ENCODE data around the gene ZNF79.

The ZNF79 gene

GRCh38 chr9:127423934-127424675 lies at the start of gene ZNF79:
Gene ZNF79 (plus strand): TSS chr9:127424382. CDS start chr9:127424788, 406 bp downstream.
- Histone ChIP-seq H3K36me3 (ENCODE audit: control insufficient read depth in 2 of 2, insufficient read depth in 2 of 2, low read length in 2 of 2) (peaks cover under 1 to 11% of the 10 kb centered on the region in 2 donors), H3K9ac (ENCODE audit: low read length in 2 of 2) (peak within 1 kb of the TSS; percentile 77 to 98), H3K4me1 (ENCODE audit: control insufficient read depth, insufficient read depth, low read length) (peaks cover 24% of the 10 kb centered on the region), H3K4me3 (ENCODE audit: low read length in 2 of 2) (peak within 1 kb of the TSS; percentile 78 to 95), H3K27ac (ENCODE audit: low read length) (peak within 1 kb of the TSS; percentile 90), H3K27me3 (ENCODE audit: control insufficient read depth in 1 of 2, insufficient read depth in 2 of 2, low read length in 2 of 2) (no peaks in the 10 kb centered on the region), H3K9me3 (ENCODE audit: control insufficient read depth in 2 of 2, low read length in 2 of 2) (no peaks in the 10 kb centered on the region)

- H3K4me1 ChIP-seq (ENCODE audit: control insufficient read depth, insufficient read depth, low read length) = no peaks in the 10 kb centered on the region
- no peak overlapping the region for H3K9ac ChIP-seq (ENCODE audit: low read length in 2 of 2)
- no peaks in the 10 kb centered on the region for H3K9me3 ChIP-seq (ENCODE audit: control insufficient read depth in 2 of 2, low read length in 2 of 2)
- H3K27ac ChIP-seq (ENCODE audit: low read length) = no peak overlapping the region
- H3K27me3 ChIP-seq (ENCODE audit: control insufficient read depth in 1 of 2, insufficient read depth in 2 of 2, low read length in 2 of 2) = no peaks in the 10 kb centered on the region
- H3K36me3 ChIP-seq (ENCODE audit: control insufficient read depth in 2 of 2, insufficient read depth in 2 of 2, low read length in 2 of 2) = no peaks in the 10 kb centered on the region
- H3K4me3 ChIP-seq (ENCODE audit: low read length in 2 of 2) = no peak overlapping the region
Measured at GRCh38 chr9:127380479-127380878, 43.7 kb upstream of the ZNF79 start.

GRCh38 chr9:127382541-127382940 lies 41.6 kb upstream of the ZNF79 start:
- no peak overlapping the region for H3K27ac ChIP-seq (ENCODE audit: low read length)
- no peaks in the 10 kb centered on the region for H3K27me3 ChIP-seq (ENCODE audit: control insufficient read depth in 1 of 2, insufficient read depth in 2 of 2, low read length in 2 of 2)
- no peaks in the 10 kb centered on the region for H3K4me1 ChIP-seq (ENCODE audit: control insufficient read depth, insufficient read depth, low read length)
- H3K4me3 ChIP-seq (ENCODE audit: low read length in 2 of 2) = no peak overlapping the region
- no peak overlapping the region for H3K9ac ChIP-seq (ENCODE audit: low read length in 2 of 2)
- H3K36me3 ChIP-seq (ENCODE audit: control insufficient read depth in 2 of 2, insufficient read depth in 2 of 2, low read length in 2 of 2) = no peaks in the 10 kb centered on the region
- H3K9me3 ChIP-seq (ENCODE audit: control insufficient read depth in 2 of 2, low read length in 2 of 2) = no peaks in the 10 kb centered on the region

- Histone ChIP-seq H3K4me1 (ENCODE audit: control insufficient read depth, insufficient read depth, low read length) (no peaks in the 10 kb centered on the region), H3K9me3 (ENCODE audit: control insufficient read depth in 2 of 2, low read length in 2 of 2) (no peaks in the 10 kb centered on the region), H3K4me3 (ENCODE audit: low read length in 2 of 2) (no peak overlapping the region)
Measured at GRCh38 chr9:127384016-127384730, 40.0 kb upstream of the ZNF79 start.

GRCh38 chr9:127384901-127385300 lies 39.3 kb upstream of the ZNF79 start:
- Histone ChIP-seq H3K36me3 (ENCODE audit: control insufficient read depth in 2 of 2, insufficient read depth in 2 of 2, low read length in 2 of 2) (no peaks in the 10 kb centered on the region), H3K4me3 (ENCODE audit: low read length in 2 of 2) (no peak overlapping the region), H3K9ac (ENCODE audit: low read length in 2 of 2) (no peak overlapping the region), H3K9me3 (ENCODE audit: control insufficient read depth in 2 of 2, low read length in 2 of 2) (no peaks in the 10 kb centered on the region), H3K27me3 (ENCODE audit: control insufficient read depth in 1 of 2, insufficient read depth in 2 of 2, low read length in 2 of 2) (no peaks in the 10 kb centered on the region), H3K4me1 (ENCODE audit: control insufficient read depth, insufficient read depth, low read length) (no peaks in the 10 kb centered on the region), H3K27ac (ENCODE audit: low read length) (no peak overlapping the region)

More at GRCh38 chr9:127384016-127384730, 40.0 kb upstream of the ZNF79 start:
- Histone ChIP-seq H3K36me3 (ENCODE audit: control insufficient read depth in 2 of 2, insufficient read depth in 2 of 2, low read length in 2 of 2) (no peaks in the 10 kb centered on the region), H3K27ac (ENCODE audit: low read length) (no peak overlapping the region), H3K27me3 (ENCODE audit: control insufficient read depth in 1 of 2, insufficient read depth in 2 of 2, low read length in 2 of 2) (no peaks in the 10 kb centered on the region), H3K9ac (ENCODE audit: low read length in 2 of 2) (no peak overlapping the region)

- no peaks in the 10 kb centered on the region for H3K9me3 ChIP-seq (ENCODE audit: control insufficient read depth in 2 of 2, low read length in 2 of 2)
- H3K9ac ChIP-seq (ENCODE audit: low read length in 2 of 2) = no peak overlapping the region
- H3K4me3 ChIP-seq (ENCODE audit: low read length in 2 of 2) = no peak overlapping the region
- no peak overlapping the region for H3K27ac ChIP-seq (ENCODE audit: low read length)
- no peaks in the 10 kb centered on the region for H3K36me3 ChIP-seq (ENCODE audit: control insufficient read depth in 2 of 2, insufficient read depth in 2 of 2, low read length in 2 of 2)
- no peaks in the 10 kb centered on the region for H3K4me1 ChIP-seq (ENCODE audit: control insufficient read depth, insufficient read depth, low read length)
- no peaks in the 10 kb centered on the region for H3K27me3 ChIP-seq (ENCODE audit: control insufficient read depth in 1 of 2, insufficient read depth in 2 of 2, low read length in 2 of 2)
Measured at GRCh38 chr9:127386249-127386648, 37.9 kb upstream of the ZNF79 start.

GRCh38 chr9:127386981-127387380 lies 37.2 kb upstream of the ZNF79 start:
- Histone ChIP-seq H3K9me3 (ENCODE audit: control insufficient read depth in 2 of 2, low read length in 2 of 2) (no peaks in the 10 kb centered on the region), H3K9ac (ENCODE audit: low read length in 2 of 2) (no peak overlapping the region), H3K36me3 (ENCODE audit: control insufficient read depth in 2 of 2, insufficient read depth in 2 of 2, low read length in 2 of 2) (peaks cover 0 to 4% of the 10 kb centered on the region in 2 donors), H3K27me3 (ENCODE audit: control insufficient read depth in 1 of 2, insufficient read depth in 2 of 2, low read length in 2 of 2) (no peaks in the 10 kb centered on the region), H3K4me1 (ENCODE audit: control insufficient read depth, insufficient read depth, low read length) (no peaks in the 10 kb centered on the region), H3K4me3 (ENCODE audit: low read length in 2 of 2) (no peak overlapping the region), H3K27ac (ENCODE audit: low read length) (no peak overlapping the region)

GRCh38 chr9:127388037-127388855 lies 35.9 kb upstream of the ZNF79 start:
- Histone ChIP-seq H3K27ac (ENCODE audit: low read length) (no peak overlapping the region), H3K9ac (ENCODE audit: low read length in 2 of 2) (no peak overlapping the region), H3K4me3 (ENCODE audit: low read length in 2 of 2) (no peak overlapping the region)

GRCh38 chr9:127388856-127389238 lies 35.3 kb upstream of the ZNF79 start:
- H3K36me3 ChIP-seq (ENCODE audit: control insufficient read depth in 2 of 2, insufficient read depth in 2 of 2, low read length in 2 of 2) = peaks cover 0 to 4% of the 10 kb centered on the region in 2 donors
- H3K4me1 ChIP-seq (ENCODE audit: control insufficient read depth, insufficient read depth, low read length) = no peaks in the 10 kb centered on the region
- H3K27me3 ChIP-seq (ENCODE audit: control insufficient read depth in 1 of 2, insufficient read depth in 2 of 2, low read length in 2 of 2) = no peaks in the 10 kb centered on the region
- H3K9ac ChIP-seq (ENCODE audit: low read length in 2 of 2) = no peak overlapping the region
- no peak overlapping the region for H3K27ac ChIP-seq (ENCODE audit: low read length)
- H3K4me3 ChIP-seq (ENCODE audit: low read length in 2 of 2) = no peak overlapping the region
- no peaks in the 10 kb centered on the region for H3K9me3 ChIP-seq (ENCODE audit: control insufficient read depth in 2 of 2, low read length in 2 of 2)

More at GRCh38 chr9:127388037-127388855, 35.9 kb upstream of the ZNF79 start:
- H3K27me3 ChIP-seq (ENCODE audit: control insufficient read depth in 1 of 2, insufficient read depth in 2 of 2, low read length in 2 of 2) = no peaks in the 10 kb centered on the region
- H3K4me1 ChIP-seq (ENCODE audit: control insufficient read depth, insufficient read depth, low read length) = no peaks in the 10 kb centered on the region
- peaks cover 0 to 4% of the 10 kb centered on the region in 2 donors for H3K36me3 ChIP-seq (ENCODE audit: control insufficient read depth in 2 of 2, insufficient read depth in 2 of 2, low read length in 2 of 2)
- no peaks in the 10 kb centered on the region for H3K9me3 ChIP-seq (ENCODE audit: control insufficient read depth in 2 of 2, low read length in 2 of 2)

- no peaks in the 10 kb centered on the region for H3K9me3 ChIP-seq (ENCODE audit: control insufficient read depth in 2 of 2, low read length in 2 of 2)
- H3K27me3 ChIP-seq (ENCODE audit: control insufficient read depth in 1 of 2, insufficient read depth in 2 of 2, low read length in 2 of 2) = no peaks in the 10 kb centered on the region
- H3K4me1 ChIP-seq (ENCODE audit: control insufficient read depth, insufficient read depth, low read length) = no peaks in the 10 kb centered on the region
- H3K9ac ChIP-seq (ENCODE audit: low read length in 2 of 2) = no peak overlapping the region
- H3K27ac ChIP-seq (ENCODE audit: low read length) = no peak overlapping the region
- peaks cover 0 to 4% of the 10 kb centered on the region in 2 donors for H3K36me3 ChIP-seq (ENCODE audit: control insufficient read depth in 2 of 2, insufficient read depth in 2 of 2, low read length in 2 of 2)
- H3K4me3 ChIP-seq (ENCODE audit: low read length in 2 of 2) = no peak overlapping the region
Measured at GRCh38 chr9:127389381-127390247, 34.6 kb upstream of the ZNF79 start.

All from stomach smooth muscle (tissue), 2 donors.